Forelimb muscle (tissue), 1 donor: Measurements from ENCODE around the gene METTL25B. TPM values are rescaled to one million over a fixed set of nuclear protein-coding genes. Genes with fewer than 3 reads are reported as not detected.

Experiments used
- DNase-seq: peaks from one replicate; pipeline ENCODE4 v3.0.0-alpha.2; 2013; ENCODE audit warnings: low read depth
- polyA plus RNA-seq: library from polyadenylated mRNA; unstranded; fragments of 120-200 nt; gene quantifications from one replicate; pipeline ENCODE4 v1.2.1, GENCODE V29; 2013; ENCODE audit not compliant: insufficient read length

METTL25B gene
- 20.7 TPM for polyA plus RNA-seq

DNA sequence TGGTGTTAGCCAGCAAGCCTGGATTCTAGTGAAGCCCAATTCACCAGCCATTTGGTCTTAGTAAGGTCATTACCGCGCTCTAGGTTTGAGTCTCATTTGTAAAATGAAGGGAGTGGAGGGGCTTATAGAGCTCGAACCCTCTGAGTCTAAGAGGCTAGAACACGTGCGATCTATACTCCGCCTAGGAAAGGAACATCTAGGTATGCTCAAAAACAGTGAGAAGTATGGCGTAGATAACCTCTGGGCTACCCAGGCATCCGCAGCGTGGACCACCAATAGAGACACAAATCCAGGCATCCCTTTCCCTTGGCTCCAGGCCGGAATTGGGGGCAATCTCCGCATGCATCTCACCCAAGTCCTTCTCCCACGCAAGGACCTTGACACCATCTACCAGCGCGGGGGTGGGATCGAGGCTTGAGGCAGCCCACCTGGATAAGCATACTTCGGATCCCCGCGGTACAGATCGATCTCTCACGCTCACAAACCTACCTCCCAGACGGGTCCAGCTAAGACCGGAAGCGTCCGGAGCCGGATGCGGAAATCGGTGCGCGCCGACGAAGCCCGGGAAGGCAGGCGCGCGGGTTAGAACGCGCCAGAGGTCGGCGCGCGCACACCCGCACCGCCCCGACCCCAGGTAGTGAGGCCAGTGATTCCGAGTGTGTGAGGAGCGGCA is at the start of gene METTL25B:
Gene METTL25B, plus strand, starts transcription at position 544 of the 673 bp plus-strand sequence. CDS start 636 bp downstream, outside the sequence.
- DNase-seq: no peak

DNA sequence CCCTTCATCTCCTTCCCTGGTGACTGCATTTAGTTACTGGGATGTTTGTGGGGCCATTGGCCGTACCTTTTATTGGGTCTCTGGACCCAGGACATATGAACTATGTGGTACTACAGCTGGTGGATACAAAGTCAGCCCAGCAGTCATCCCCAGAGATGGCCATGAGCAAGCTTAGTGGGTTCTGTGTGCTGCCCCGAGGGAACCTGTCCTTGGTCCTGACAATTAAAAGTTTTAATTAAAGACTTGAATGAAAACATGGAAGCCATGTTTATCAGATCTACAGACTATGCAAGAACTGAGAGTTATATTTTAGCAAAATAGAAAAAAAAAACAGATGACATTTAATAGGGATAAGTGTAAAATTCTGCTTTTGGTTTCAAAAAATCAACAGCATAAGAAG is 48.2 kb upstream of the METTL25B start:
- no peak for DNase-seq

DNA sequence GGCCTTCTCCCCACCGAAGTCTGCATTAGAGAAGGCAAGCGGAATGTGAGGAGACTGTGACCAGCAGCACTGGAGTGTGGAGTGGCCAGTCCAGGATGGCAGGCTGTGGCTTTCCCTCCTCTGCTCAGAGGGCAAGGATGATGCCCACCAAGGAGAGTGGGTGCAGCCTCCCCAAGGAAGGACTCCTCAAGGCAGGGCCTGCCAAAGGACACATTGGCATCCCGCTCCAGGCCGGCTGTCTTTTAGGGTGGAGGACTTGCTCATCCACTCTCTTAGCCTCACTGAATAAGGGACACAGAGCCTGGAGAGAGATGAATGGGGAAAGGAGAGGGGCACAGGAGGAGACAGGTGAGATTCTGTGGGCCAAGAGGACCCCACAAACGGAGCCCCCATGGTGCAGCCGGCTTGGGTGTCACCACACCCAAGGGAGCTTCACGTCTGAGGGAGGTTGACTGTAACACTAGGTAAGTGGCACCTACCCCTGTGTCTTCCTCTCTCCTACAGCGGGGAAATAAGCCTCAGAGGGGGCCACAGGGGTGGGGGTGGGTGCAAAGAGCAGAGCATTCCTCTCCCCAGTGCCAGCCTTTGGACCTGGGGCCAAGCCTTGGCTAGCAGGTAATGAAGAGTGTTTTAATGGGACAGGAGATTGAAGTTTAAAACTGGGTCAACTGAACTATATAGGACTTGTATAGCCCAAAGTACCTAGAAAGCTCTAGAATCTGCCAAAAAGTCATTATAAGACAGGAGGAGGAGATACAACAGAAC is 46.9 kb upstream of the METTL25B start:
- no peak for DNase-seq

DNA sequence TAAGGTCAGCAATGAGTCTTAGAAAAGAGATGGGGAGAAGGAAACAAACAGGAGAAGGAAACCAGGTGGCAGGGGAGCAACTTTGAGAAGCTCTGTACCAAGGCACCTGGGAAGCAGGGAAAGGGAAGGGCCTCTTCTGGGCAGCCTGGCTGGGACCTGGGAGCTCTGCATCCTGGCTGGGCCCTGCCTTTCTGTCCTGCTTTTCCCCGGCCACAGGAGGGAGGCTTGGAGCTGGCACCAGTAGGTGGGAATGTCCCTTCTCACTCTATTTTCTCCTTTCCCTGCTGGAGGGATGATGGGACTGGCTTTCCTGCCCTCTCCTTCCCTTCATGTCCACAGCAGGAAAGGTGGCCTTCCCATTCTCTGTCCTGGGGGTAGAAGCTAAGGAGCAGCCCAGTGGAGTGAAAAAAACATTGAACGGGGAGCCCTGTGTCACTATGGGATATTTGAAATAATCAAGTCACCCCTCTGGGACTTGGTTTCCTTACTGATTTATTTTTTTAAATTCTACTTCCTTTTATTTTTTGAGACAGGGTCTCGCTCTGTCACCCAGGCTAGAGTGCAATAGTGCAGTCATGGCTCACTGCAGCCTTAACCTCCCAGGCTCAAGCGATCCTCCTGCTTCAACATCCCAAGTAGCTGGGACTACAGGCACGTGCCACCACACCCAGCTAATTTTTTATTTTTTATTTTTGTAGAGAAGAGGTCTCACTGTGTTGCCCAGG is 45.9 kb upstream of the METTL25B start:
- DNase-seq: no peak

DNA sequence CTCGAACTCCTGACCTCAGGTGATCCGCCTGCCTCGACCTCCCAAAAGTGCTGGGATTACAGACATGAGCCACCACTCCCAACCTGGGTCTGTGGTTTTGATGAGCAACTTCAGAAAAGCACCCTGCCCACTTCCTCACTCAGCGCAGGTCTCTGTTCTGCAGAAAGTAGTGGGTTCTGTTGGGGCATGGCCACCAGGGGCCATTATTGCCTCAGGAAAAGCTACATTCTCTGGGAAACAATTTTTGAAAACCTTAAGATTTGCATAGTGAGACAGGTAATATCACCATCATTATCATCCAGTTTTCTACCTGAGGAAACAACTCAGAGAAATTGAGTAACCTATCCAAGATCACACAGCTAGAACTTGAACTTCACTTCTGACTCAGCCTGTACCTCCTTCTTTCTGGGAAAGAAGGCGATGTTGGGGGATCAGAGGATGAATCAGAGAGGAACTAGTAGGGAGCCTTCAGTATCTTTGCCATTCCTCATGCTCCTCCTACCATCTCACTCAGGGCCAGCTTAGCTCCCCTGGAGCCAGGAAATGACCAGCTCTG is 44.0 kb upstream of the METTL25B start:
- no peak for DNase-seq

DNA sequence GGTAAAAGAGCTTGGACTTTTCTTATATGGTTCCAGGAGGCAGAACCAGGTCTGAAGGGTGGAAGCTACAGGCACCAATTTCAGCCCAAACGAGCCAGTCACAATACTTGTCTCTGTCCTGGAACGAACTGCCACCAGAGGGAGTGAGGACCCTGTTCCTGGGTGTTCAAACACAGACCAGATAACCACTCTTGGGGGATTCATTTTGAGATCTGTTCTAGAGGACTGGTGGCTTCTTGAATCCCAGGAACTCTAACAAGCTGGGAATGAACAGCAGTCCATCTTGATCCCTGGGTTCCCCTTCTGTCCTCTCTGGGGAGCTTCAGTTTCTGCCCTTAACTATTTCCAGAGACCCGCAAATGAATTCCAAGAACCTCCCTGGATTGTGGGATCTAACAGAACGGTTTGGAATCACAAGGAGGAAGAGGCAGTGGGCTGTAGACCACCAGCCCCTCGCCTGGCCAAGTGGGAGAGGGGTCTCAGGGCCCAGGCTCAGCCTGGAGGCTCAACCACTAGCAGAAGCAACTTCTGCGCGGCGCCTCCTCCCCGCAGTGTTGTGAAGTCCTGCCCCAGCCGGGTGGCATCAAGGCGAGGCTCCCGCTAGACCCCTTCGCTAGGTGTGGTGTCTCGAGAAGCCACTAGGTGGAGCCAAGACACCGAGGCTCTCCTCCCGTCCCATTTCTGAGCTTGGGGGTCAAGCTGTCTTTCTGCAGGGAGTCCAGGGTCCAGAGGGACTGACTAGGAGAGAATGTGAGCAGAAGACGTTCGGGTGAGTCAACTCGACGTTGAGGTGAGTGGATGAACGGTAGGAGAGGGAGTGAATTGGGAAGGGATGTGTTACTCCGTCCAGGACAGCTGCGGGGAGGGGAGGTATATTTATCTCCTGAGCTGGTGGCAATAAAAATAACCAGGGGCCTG is 39.0 kb upstream of the METTL25B start:
- no peak for DNase-seq

DNA sequence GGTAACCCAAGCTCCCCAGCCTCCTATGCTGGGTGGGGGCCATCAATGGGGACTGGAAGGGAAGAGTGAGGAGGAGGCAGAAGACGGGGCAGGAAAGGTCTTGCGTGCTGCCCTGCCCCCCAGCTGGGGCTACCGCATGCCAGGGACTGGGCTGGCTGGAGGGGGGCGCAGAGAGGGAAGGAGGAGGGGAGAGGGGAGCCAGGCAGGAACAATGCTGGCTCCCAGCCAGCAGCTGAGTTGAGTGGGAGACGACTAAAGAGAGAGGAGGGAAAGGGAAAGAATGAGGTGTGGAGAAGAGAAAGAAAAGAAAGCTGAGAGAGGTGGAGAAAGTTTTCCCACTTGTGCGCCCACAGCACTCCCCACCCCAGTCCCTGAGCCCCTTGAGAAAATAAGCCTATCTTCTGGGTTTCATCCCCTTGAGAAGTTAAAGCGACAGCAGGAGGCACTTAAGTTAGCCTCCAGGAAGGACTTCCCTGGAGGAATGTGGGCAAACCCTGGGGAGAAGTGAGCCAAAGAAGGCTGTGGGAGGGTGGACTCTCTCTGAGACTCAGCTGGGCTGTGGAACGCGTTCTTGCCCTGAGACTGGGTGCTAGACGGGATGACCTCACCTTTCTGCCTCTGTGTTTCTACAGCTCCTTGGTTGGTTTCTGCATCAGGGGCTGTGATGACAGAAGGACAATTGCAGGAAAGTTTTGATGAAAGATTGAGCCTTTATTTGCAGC is 38.2 kb upstream of the METTL25B start:
- DNase-seq: no peak

DNA sequence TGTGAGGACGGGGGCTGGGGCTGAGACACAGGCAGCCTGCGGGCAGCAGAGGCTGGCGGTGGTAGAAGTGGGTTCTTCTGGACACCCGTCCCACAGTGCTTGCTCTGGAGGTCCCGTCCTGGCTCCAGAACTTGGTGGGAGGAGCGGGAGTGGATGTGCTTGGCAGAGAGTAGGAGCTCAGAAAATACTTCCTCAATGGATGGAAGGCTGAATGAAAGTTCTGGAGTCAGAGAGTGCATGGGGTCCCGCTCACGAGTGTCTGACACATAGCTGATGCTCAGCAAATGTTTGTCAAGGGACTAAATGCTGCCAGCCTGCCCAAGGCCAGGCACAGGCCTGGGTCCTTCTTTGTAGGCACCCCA is 37.6 kb upstream of the METTL25B start:
- DNase-seq: no peak

DNA sequence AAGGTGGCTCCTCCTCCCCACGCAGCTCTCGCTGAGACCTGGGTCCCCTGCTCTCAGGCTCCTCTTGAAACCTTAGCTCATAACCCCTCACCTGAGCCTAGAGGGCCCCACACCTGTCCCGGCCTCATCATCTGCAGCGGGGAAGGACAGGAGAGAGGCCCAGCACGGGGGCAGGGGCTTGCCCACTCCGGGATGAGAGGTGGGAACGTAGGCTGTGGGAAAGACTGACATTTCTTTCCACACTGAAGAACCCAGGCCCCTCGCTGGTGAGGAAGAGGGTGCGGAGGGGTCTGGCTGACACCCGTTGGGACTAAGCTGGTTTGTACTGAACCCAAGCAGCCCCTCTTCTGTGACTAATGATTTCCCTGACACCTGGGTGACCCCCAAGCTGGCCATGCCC is 37.1 kb upstream of the METTL25B start:
- no peak for DNase-seq

DNA sequence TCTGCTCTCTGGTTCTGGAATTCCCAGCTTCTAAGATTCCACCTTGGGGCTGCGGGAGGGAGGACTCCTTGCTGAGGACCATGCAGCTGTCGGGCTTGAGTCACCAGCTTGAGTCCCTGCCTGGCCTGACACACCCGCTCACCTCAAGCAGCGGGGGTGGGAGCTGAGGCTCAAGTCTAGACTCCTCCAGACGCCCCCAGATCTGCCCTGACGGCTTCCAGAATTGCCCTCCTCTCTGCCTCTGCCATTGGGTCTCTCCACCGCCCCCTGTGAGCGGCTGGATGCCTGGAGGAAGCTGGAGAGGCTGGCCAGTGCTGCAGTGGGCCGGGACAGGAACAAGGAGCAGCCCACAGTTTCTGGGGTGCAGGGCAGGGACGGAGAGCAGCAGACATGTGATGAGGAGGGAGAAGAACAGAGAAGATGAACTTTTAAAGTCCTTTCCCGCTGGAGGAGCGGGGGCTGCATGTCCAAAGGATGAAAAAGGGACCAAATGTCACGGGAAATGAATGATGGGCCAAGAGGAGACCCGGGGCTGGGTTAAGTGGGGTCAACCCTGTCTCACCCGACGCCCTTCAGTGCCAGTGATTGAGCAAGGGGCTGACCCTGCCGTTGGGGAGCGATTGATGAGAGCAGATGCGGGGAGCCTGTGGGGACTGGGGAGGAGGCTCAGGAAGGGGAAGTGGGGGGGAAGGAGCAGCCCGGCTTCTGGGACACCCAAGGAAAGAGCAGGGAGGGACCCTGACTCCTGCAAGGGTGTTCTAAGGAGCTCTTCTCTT is 36.4 kb upstream of the METTL25B start:
- DNase-seq: no peak

DNA sequence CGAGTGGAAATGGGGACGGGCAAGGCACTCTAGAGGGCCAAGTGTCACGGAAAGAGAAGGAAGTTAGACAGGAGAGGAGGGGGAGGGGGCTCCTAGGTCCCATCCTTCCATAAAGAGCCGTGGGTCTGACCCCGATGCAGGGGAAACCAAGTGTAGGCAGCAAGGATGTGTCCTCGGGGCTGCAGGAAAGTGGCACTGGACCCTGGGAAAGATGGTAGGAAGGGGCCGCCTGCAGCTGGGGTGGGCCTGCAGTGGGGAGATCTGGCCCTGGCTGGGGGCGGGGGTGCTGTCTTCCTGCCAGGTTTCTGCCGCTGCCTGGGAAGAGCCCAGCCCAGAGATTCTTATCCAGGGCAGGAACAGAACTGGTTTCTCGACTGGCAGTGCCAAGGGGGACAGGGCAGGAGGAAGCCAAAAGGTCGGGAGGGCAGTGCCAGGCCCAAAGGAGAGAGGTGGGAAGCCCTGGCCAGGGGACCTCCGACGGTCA is 35.8 kb upstream of the METTL25B start:
- DNase-seq: no peak

DNA sequence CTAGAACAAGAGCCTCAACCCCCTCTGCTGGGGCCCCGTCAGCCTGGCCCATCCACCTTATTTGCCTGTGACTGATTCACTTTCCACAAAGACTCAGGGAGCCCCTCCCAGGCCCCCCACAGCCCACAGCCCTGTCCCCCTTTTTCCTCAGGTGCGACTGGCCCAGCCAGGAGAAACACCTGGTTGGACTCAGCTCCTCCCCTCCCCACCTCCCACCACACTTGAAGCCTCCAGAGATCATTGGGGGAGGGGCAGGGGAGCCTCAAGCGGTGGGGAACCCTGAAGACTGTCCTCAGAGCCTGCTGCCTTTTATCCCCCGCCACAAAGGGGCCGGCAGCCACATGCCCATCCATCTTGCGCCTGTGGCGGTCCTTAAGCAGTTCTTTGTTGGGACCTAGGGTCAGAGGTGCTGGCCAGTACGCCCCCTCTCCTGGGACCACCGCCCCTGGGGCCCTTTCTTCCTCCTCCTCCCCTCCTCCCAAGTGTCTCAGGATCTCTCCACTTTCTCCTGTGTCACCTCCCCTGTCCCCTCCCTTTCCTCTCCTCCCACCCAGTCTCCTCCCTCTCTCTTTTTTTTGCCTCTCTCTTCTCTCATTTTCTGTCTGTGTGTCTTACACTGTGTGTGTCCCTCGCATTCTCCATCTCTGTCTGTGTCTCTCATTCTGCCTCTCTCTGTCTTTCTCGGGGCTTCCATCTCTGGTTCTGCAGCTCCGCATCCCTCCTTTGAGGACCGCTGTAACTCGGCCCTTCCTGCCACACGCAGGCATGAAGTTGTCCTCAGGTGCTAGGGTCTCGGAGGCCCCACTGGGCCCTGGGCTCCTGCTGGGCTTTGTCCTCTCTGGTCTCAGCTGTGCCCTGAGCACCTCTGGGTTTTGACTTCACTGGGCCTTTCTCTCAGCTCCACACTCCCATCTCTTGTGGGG is 35.1 kb upstream of the METTL25B start:
- no peak for DNase-seq

DNA sequence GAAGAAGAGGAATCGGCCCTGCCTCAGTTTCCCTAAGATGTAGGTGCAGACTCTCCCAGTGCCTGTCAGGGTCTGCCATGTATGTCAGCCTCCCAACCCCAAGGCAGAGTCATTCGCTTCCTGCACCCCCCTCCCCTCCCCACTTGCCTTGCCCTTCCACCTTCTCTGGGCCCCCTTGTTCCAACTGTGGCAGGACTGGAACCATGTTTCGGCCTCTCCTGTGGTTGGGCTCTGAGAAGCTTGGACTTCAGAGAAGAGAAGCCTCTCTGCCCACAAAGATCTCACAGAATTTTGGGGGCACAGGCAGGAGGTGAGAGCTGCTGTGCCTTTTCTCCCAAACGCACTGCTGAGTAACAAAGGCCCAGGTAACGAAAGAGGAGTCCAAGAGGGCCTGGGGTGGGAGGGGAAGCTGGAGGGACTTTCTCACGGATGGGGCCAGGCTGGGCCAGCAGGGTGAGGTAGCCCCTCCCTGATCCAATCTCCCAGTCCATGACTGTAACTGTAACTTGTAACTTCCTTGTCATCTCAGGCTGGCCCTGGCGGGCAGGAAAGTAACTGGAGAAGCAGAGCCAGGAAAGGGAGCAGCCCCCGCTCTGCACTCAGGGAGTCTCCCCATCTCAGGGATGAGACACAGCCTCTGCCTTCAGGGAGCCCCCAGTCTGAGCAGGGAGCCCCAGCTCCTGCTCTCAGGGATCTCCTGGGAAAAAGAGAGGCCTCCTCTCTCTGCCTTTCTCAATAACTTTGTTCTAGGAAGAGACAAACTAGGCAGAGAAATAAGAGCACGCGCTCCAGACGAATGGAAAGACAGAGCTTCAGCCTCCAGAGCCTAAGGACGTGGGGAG is 34.2 kb upstream of the METTL25B start:
- DNase-seq: no peak

DNA sequence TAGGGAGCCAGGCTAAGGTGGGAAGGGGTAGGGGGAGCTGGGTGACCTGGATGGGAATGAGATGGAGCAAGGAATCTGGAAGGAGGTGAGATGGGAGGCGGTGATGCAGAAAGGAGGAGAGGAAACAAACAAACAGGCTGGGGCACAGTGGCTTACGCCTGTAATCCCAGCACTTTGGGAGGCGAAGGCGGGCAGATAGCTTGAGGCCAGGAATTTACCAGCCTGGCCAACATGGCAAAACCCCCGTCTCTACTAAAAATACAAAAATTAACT is 33.6 kb upstream of the METTL25B start:
- DNase-seq: no peak

DNA sequence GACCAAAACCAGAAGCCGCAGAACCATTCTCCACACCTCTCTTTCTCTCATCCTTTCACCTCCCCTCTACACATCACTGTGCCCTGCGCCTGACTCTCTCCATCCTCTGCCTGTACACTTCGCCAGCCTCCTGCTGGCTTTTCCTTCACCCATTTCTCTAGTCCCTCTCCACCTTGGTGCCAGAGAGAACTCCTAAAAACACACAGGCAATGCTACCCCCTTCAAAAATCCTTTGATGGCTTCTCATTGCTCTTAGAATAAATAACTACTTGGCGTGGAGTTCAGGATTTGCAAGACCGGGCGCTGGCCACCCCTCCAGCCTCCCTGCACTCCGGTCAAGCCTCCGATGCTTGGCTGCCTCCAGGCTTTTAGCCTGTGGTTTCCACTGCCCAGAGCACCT is 31.5 kb upstream of the METTL25B start:
- DNase-seq: no peak

DNA sequence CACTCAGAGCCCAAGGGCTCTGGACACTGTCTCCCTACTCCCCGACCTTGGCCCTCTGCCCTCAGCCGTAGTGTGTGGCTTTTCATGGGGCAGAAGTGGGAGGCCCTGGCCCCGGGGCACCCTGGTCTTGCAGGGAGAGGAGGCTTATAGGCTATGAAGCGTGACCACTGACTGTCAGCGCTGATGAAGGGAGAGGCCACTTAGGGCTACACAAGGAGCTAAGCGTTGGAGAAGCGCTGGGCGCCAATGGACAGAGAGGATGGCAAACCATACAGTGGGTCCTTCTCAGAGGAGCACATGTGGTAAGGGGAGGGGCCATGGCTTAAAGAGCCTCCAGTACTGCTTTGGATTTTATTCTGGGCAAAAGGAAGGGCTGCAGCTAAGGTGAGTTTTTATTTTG is 30.8 kb upstream of the METTL25B start:
- DNase-seq: no peak

DNA sequence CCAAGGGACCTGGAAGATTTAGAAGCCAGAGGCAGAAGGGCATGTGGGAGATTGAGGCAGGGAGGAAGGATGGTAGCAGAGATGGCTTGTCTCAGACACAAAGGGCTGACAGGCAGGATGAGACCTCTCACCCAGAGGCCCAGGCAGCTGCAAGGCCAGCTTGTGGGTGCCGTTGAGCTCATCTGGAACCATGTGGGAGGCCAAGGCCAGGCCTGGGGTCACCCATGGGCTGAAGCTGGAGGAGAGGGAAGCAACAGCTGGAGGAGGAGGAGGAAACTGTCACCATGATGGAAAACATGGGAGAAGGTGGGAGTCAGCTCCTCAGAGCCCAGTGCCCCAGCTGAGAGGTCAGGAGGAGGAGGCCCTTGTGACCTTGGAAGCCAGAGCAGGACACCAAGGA is 29.3 kb upstream of the METTL25B start:
- DNase-seq: no peak
